GM21367 (cell line): ENCODE data around the gene CUL1.

Source experiments
- ATAC-seq: cut with Tn5 transposase; IDR thresholded peaks from one replicate; pipeline ENCODE4 v1.9.1; 2021; ENCODE audit not compliant: unreplicated experiment

The CUL1 gene

GRCh38 chr7:148754912-148755311 is 56.2 kb downstream of the CUL1 start:
- no peak for ATAC-seq

GRCh38 chr7:148761499-148762278 is 63.0 kb downstream of the CUL1 start:
- no peak for ATAC-seq

GRCh38 chr7:148763622-148764021 is 64.9 kb downstream of the CUL1 start:
- no peak for ATAC-seq

GRCh38 chr7:148770004-148770403 is 71.3 kb downstream of the CUL1 start:
- no peak for ATAC-seq

GRCh38 chr7:148772297-148773089 is 73.8 kb downstream of the CUL1 start:
- no peak for ATAC-seq

GRCh38 chr7:148773334-148773733 is 74.6 kb downstream of the CUL1 start:
- ATAC-seq, result peak; percentile 85

GRCh38 chr7:148774471-148774870 is 75.8 kb downstream of the CUL1 start:
- no peak for ATAC-seq

- ATAC-seq, result no peak
Measured at GRCh38 chr7:148782757-148783456, 84.2 kb downstream of the CUL1 start.

GRCh38 chr7:148783801-148784527 is 85.3 kb downstream of the CUL1 start:
- no peak for ATAC-seq

- ATAC-seq, result no peak
Measured at GRCh38 chr7:148787571-148788295, 89.0 kb downstream of the CUL1 start.

GRCh38 chr7:148789220-148789619 is 90.5 kb downstream of the CUL1 start:
- no peak for ATAC-seq

- no peak for ATAC-seq
Measured at GRCh38 chr7:148790131-148790726, 91.5 kb downstream of the CUL1 start.

- no peak for ATAC-seq
Measured at GRCh38 chr7:148790850-148791249, 92.1 kb downstream of the CUL1 start.

- ATAC-seq, result no peak
Measured at GRCh38 chr7:148791546-148791945, 92.8 kb downstream of the CUL1 start.

GRCh38 chr7:148793590-148793989 is 94.9 kb downstream of the CUL1 start:
- ATAC-seq, result no peak

- ATAC-seq, result no peak
Measured at GRCh38 chr7:148794476-148794875, 95.8 kb downstream of the CUL1 start.

- no peak for ATAC-seq
Measured at GRCh38 chr7:148796841-148797240, 98.1 kb downstream of the CUL1 start.

- no peak for ATAC-seq
Measured at GRCh38 chr7:148799893-148800555, 101.3 kb downstream of the CUL1 start.

- no peak for ATAC-seq
Measured at GRCh38 chr7:148800677-148801076, 102.0 kb downstream of the CUL1 start.
